SU-DHL-6 (cell line): Measurements from ENCODE around the gene FAM171A2.

ENCODE experiments used
- EZH2phosphoT487 ChIP-seq: fragments of 200-600 bp; sonication (generic), shearing (Covaris generic); conservative IDR thresholded peaks from 2 replicates; pipeline ENCODE4 v1.6.1; 2018; ENCODE audit warnings: mild to moderate bottlenecking, antibody characterized with exemption, low read length, moderate library complexity, mixed read lengths
- TF ChIP-seq, protein P1 (sequence below): fragments of 200-600 bp; sonication (generic); IDR thresholded peaks from one replicate; pipeline ENCODE4 v1.5.1; 2017; ENCODE audit warnings: antibody characterized with exemption, mild to moderate bottlenecking, low read length, moderate library complexity; ENCODE audit not compliant: insufficient read depth, poor library complexity, severe bottlenecking

DNA sequence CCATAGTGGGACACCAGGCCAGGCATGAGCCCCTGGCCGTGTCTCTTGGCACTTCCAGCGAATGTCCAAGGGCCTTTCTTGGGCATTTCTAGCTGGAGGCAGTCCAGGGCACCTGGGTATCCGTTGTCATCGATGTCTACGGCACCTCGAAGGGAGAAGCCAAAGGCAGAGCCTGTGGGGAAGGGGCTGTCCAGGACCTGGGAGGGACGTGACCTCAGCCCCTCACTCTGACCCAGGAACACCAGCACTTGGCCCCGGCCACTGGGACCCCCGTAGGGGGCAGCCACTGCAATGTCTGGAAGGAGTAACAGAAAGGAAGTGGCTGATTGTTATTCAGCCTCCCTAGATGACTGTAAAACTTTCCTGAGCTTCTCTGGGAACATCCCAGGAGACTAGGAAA lies 17.1 kb upstream of the FAM171A2 start:
- TF ChIP-seq, protein P1, sequence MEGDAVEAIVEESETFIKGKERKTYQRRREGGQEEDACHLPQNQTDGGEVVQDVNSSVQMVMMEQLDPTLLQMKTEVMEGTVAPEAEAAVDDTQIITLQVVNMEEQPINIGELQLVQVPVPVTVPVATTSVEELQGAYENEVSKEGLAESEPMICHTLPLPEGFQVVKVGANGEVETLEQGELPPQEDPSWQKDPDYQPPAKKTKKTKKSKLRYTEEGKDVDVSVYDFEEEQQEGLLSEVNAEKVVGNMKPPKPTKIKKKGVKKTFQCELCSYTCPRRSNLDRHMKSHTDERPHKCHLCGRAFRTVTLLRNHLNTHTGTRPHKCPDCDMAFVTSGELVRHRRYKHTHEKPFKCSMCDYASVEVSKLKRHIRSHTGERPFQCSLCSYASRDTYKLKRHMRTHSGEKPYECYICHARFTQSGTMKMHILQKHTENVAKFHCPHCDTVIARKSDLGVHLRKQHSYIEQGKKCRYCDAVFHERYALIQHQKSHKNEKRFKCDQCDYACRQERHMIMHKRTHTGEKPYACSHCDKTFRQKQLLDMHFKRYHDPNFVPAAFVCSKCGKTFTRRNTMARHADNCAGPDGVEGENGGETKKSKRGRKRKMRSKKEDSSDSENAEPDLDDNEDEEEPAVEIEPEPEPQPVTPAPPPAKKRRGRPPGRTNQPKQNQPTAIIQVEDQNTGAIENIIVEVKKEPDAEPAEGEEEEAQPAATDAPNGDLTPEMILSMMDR, result no peak
- no peak for TF ChIP-seq EZH2phosphoT487
